ENCODE measurements around the gene FGFRL1. TPM values are rescaled to one million over a fixed set of nuclear protein-coding genes. Genes with fewer than 3 reads are reported as not detected.

Gene FGFRL1
- total RNA-seq, 1 experiment from 2014 or later, result 59.5 TPM

DNA sequence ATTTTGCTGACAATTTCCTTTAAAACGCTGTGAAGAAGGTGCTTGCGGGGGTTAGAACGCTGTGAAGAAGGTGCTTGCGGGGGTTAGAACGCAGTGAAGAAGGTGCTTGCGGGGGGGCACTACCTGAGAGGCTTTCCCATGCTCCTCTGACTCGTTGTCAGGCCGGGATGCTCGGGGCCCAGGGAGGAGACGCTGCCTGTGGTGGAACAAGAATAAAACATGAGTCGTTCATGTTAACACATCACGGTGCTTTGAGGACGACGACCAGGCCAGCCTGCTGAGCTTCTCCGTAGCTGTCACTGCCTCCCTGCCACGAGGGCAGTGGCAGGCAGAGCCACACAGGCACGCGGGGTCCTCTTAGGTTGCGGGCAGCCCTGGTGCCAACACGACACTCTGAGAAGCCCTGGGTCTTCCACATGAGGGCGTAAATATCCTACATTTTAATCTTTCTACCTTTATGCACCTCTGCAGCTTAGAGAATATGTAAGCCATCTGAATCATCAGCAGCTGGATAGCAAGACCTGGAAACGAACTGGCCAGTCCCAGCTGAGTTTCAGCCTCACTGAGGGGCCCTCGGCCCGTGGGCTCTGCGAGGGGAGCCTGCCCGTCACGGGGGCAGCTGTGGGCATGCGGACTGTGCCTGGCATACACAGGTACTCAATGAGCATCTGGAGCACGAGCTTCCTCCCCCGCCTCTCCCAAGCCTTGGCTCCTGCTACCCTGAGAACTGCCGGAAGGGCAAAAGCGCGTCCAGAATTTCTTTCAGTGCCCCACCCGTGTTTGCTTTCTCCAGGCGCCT is 47.0 kb downstream of the FGFRL1 start:
- TF ChIP-seq, protein P1, sequence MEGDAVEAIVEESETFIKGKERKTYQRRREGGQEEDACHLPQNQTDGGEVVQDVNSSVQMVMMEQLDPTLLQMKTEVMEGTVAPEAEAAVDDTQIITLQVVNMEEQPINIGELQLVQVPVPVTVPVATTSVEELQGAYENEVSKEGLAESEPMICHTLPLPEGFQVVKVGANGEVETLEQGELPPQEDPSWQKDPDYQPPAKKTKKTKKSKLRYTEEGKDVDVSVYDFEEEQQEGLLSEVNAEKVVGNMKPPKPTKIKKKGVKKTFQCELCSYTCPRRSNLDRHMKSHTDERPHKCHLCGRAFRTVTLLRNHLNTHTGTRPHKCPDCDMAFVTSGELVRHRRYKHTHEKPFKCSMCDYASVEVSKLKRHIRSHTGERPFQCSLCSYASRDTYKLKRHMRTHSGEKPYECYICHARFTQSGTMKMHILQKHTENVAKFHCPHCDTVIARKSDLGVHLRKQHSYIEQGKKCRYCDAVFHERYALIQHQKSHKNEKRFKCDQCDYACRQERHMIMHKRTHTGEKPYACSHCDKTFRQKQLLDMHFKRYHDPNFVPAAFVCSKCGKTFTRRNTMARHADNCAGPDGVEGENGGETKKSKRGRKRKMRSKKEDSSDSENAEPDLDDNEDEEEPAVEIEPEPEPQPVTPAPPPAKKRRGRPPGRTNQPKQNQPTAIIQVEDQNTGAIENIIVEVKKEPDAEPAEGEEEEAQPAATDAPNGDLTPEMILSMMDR (conservative IDR thresholded peaks at IDR 0.05), result no peak
- TF ChIP-seq EZH2 (IDR thresholded peaks at IDR 0.05; ENCODE audit: low read depth), result no peak
- no TSS peak for BruUV-seq (replicated peaks)
- no peaks in the 10 kb centered on the region for H3F3A ChIP-seq (ENCODE audit: insufficient read depth, low read depth)
- no peaks in the 10 kb centered on the region for H3K9me2 ChIP-seq (ENCODE audit: insufficient read depth)
- no peak overlapping the region for H3K27ac ChIP-seq
- no peak overlapping the region for H3K4me2 ChIP-seq
- H3K9me3 ChIP-seq (ENCODE audit: insufficient read depth, low read depth), result no peaks in the 10 kb centered on the region
- ChIA-PET CTCF (no interaction called here), POLR2A (ENCODE audit: unreplicated experiment) (no interaction called here)
- no peak for DNase-seq
- no peaks in the 10 kb centered on the region for H3K36me3 ChIP-seq (ENCODE audit: low read depth)
- no peaks in the 10 kb centered on the region for H3K79me2 ChIP-seq (ENCODE audit: low read depth)
- no peak overlapping the region for H3K4me3 ChIP-seq
- no peaks in the 10 kb centered on the region for H4K20me1 ChIP-seq (ENCODE audit: insufficient read depth)
- H2AFZ ChIP-seq, result no peak overlapping the region
- H3K27me3 ChIP-seq (ENCODE audit: insufficient read depth, low read depth), result peaks cover 64% of the 10 kb centered on the region
- H3K4me1 ChIP-seq (replicated peaks; ENCODE audit: insufficient read depth), result 0 out of 2 replicates have a peak, but pooled peaks cover under 1% of the 10 kb centered on the region
- intact Hi-C loops (cut with micrococcal nuclease; ENCODE audit: unreplicated experiment), result no loop called here

DNA sequence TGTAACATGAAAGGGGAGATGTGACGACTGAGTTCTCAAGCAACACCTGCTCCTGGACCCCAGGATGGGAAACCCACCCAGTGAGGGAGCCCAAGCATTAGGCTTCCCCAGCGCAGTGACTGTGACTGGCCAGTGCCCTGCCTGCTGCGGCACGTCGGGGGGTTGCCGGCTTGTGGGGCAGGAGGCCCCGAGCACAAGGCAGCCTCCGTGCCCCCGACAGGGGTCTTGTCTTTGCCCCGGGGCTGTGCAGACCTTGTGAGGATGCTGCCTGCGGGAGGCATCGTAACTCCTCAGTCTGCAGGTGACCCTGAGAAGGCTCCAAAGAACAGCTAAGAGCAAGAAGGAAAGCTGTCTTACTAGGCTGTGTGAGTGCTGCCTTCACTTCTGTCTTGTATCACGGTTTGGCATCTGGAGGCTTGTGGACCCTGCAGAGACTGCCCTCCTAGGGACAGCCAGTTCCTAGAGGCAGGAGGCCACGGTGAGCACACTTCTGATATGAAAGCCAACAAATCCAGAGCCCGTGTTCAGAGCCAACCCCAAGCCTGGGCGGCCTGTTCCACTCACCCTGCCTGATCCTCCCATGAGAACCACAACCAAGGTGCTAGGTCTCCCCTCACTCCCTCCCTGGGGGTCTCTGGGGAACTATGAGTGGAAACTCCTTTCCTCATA is 47.7 kb downstream of the FGFRL1 start:
- no peaks in the 10 kb centered on the region for H4K20me1 ChIP-seq (ENCODE audit: insufficient read depth)

DNA sequence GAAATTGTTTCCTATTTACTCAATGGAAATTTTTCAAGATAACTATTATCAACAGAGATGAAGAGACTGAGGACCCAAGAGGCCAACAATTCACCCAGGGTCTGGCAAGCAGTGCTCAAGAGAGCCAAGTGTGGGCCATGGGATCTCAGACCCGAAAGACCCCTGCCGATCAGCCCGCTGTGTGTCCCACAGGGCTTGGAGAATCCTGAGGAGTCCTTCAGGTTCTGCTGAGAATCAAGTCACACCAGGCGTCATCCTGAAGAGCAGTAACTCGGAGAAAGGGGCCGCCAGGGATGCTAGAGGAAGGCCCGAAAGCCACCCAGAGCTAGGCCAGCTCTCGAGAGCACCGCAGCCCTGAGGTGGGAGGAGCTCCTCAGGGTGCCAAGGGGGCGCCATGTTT is 48.7 kb downstream of the FGFRL1 start:
- no peaks in the 10 kb centered on the region for H3K9me3 ChIP-seq (ENCODE audit: insufficient read depth, low read depth)
- no peaks in the 10 kb centered on the region for H4K20me1 ChIP-seq (ENCODE audit: insufficient read depth)
- POLR2A ChIA-PET (ENCODE audit: unreplicated experiment), result no interaction called here
- no TSS peak for BruUV-seq (replicated peaks)
- peaks cover 4% of the 10 kb centered on the region; the same call in 1 of the 2 replicates for H3F3A ChIP-seq (ENCODE audit: insufficient read depth, low read depth)
- peaks cover 58% of the 10 kb centered on the region for H3K27me3 ChIP-seq (ENCODE audit: insufficient read depth, low read depth)
- no peaks in the 10 kb centered on the region for H3K79me2 ChIP-seq (ENCODE audit: low read depth)
- intact Hi-C loops (cut with micrococcal nuclease; ENCODE audit: unreplicated experiment), result no loop called here
- no peaks in the 10 kb centered on the region for H3K4me1 ChIP-seq (replicated peaks; ENCODE audit: insufficient read depth)
- no peak overlapping the region for H3K4me2 ChIP-seq
- DNase-seq, result no peak
- H3K4me3 ChIP-seq, result no peak overlapping the region
- CTCF ChIA-PET, result no interaction called here
- H3K36me3 ChIP-seq (ENCODE audit: low read depth), result no peaks in the 10 kb centered on the region
- no peak overlapping the region for H2AFZ ChIP-seq
- H3K27ac ChIP-seq, result no peak overlapping the region
- no peaks in the 10 kb centered on the region for H3K9me2 ChIP-seq (ENCODE audit: insufficient read depth)
- TF ChIP-seq, protein P1 (conservative IDR thresholded peaks at IDR 0.05), result no peak
- TF ChIP-seq EZH2 (IDR thresholded peaks at IDR 0.05; ENCODE audit: low read depth), result no peak

More for the DNA sequence above, 47.7 kb downstream of the FGFRL1 start:
- no peaks in the 10 kb centered on the region for H3K4me1 ChIP-seq (replicated peaks; ENCODE audit: insufficient read depth)
- H2AFZ ChIP-seq, result no peak overlapping the region
- intact Hi-C loops (cut with micrococcal nuclease; ENCODE audit: unreplicated experiment), result no loop called here
- H3K4me3 ChIP-seq, result no peak overlapping the region
- ChIA-PET CTCF (no interaction called here), POLR2A (ENCODE audit: unreplicated experiment) (no interaction called here)
- H3K27me3 ChIP-seq (ENCODE audit: insufficient read depth, low read depth), result peaks cover 58% of the 10 kb centered on the region
- no peak overlapping the region for H3K27ac ChIP-seq
- DNase-seq, result no peak
- H3K9me2 ChIP-seq (ENCODE audit: insufficient read depth), result no peaks in the 10 kb centered on the region
- H3K4me2 ChIP-seq, result no peak overlapping the region
- H3K36me3 ChIP-seq (ENCODE audit: low read depth), result no peaks in the 10 kb centered on the region
- no peak for TF ChIP-seq EZH2 (IDR thresholded peaks at IDR 0.05; ENCODE audit: low read depth)
- TF ChIP-seq, protein P1 (conservative IDR thresholded peaks at IDR 0.05), result no peak
- BruUV-seq (replicated peaks), result no TSS peak
- H3F3A ChIP-seq (ENCODE audit: insufficient read depth, low read depth), result peaks cover 3% of the 10 kb centered on the region; the same call in 1 of the 2 replicates
- no peaks in the 10 kb centered on the region for H3K79me2 ChIP-seq (ENCODE audit: low read depth)
- no peaks in the 10 kb centered on the region for H3K9me3 ChIP-seq (ENCODE audit: insufficient read depth, low read depth)
